ENCODE measurements around the gene DLG1. TPM values are rescaled to one million over a fixed set of nuclear protein-coding genes. Genes with fewer than 3 reads are reported as not detected.

The DLG1 gene
- total and polyA plus RNA-seq, 9 of the 15 experiments (the other 6 are each of a cell fraction or from before 2014, with no cell fraction given), result 9.4 to 63.5 (median 43.6) TPM

GRCh38 chr3:197298341-197298944 lies at the start of gene DLG1 (continued):
- no peak for TF ChIP-seq SNAPC5 (CRISPR knock-in tag; IDR thresholded peaks at IDR 0.05)
- TF ChIP-seq PHF20 (IDR thresholded peaks at IDR 0.05; ENCODE audit: partially characterized antibody), result peak; percentile 9
- peak; percentile 99 for TF ChIP-seq ZNF24 (IDR thresholded peaks at IDR 0.05)
- no peak for TF ChIP-seq SAFB2 (IDR thresholded peaks at IDR 0.05; ENCODE audit: borderline replicate concordance, low read depth, low read length, severe bottlenecking)
- TF ChIP-seq TFE3 (CRISPR knock-in tag; IDR thresholded peaks at IDR 0.05), result no peak
- TF ChIP-seq CBX1 (IDR thresholded peaks at IDR 0.05; ENCODE audit: low read depth), result no peak; the same call in 1 of the 2 replicates
- no peak for TF ChIP-seq TRIM24 (IDR thresholded peaks at IDR 0.05)
- no peak for TF ChIP-seq CHD7 (IDR thresholded peaks at IDR 0.05; ENCODE audit: low read depth, low read length)
- no peak for TF ChIP-seq EWSR1 (IDR thresholded peaks at IDR 0.05; ENCODE audit: borderline replicate concordance, low read depth, partially characterized antibody)
- TF ChIP-seq THRA (IDR thresholded peaks at IDR 0.05), result no peak
- no peak for TF ChIP-seq POU5F1 (IDR thresholded peaks at IDR 0.05; ENCODE audit: borderline replicate concordance, low read depth, low read length, partially characterized antibody)
- no peak for TF ChIP-seq HNRNPL (IDR thresholded peaks at IDR 0.05; ENCODE audit: low read depth, low read length)
- no peak for TF ChIP-seq NR3C1 (CRISPR knock-in tag; IDR thresholded peaks at IDR 0.05)
